ENCODE results near the gene CXCL3. TPM values are rescaled to one million over a fixed set of nuclear protein-coding genes. Genes with fewer than 3 reads are reported as not detected.

Gene CXCL3
- total and polyA plus RNA-seq, 2 donors (not counting 1 experiment from before 2014, with no cell fraction given): 0.51 to 2.5 TPM

GRCh38 chr4:74023709-74024108 lies 14.8 kb downstream of the CXCL3 start:
- no peaks in the 10 kb centered on the region for H3K9me3 ChIP-seq (ENCODE audit: control insufficient read depth, insufficient read depth, low read depth, low read length)
- no peaks in the 10 kb centered on the region for H3K79me2 ChIP-seq (ENCODE audit: control insufficient read depth, insufficient read depth, low read length)
- H2AFZ ChIP-seq (ENCODE audit: low read length): no peak overlapping the region
- no peak for TF ChIP-seq CTCF (conservative IDR thresholded peaks at IDR 0.05 in 1 of 2, IDR thresholded peaks at IDR 0.05 in 1 of 2; ENCODE audit: low read depth in 1 of 2, low read length in 2 of 2)
- no peak for TF ChIP-seq EZH2 (IDR thresholded peaks at IDR 0.05; ENCODE audit: low read length, missing control alignments)
- no peaks in the 10 kb centered on the region for H3K27me3 ChIP-seq (ENCODE audit: control insufficient read depth, insufficient read depth, low read length)
- H3K9ac ChIP-seq (ENCODE audit: insufficient read depth, low read length): no peak overlapping the region
- DNase-seq (ENCODE audit: low read depth in 2 of 2): no peak
- no peaks in the 10 kb centered on the region for H4K20me1 ChIP-seq (ENCODE audit: control insufficient read depth, extremely low read depth, insufficient read depth, low read length)
- no peaks in the 10 kb centered on the region for H3K4me1 ChIP-seq (ENCODE audit: control insufficient read depth, extremely low read depth, insufficient read depth, low read length)
- H3K4me2 ChIP-seq (ENCODE audit: extremely low read depth, insufficient read depth, low read length): no peak overlapping the region
- no peaks in the 10 kb centered on the region for H3K36me3 ChIP-seq (ENCODE audit: control insufficient read depth, insufficient read depth, low read length)
- no peak overlapping the region for H3K27ac ChIP-seq (ENCODE audit: insufficient read depth, low read length)
- no peak overlapping the region for H3K4me3 ChIP-seq (replicated peaks in 1 of 4; ENCODE audit: control extremely low read depth in 1 of 4, insufficient read depth in 1 of 4, low read depth in 3 of 4, low read length in 4 of 4)

GRCh38 chr4:74021601-74022000 lies 16.9 kb downstream of the CXCL3 start:
- Histone ChIP-seq H3K4me1 (ENCODE audit: control insufficient read depth, extremely low read depth, insufficient read depth, low read length) (no peaks in the 10 kb centered on the region), H3K79me2 (ENCODE audit: control insufficient read depth, insufficient read depth, low read length) (no peaks in the 10 kb centered on the region), H3K36me3 (ENCODE audit: control insufficient read depth, insufficient read depth, low read length) (no peaks in the 10 kb centered on the region), H3K4me2 (ENCODE audit: extremely low read depth, insufficient read depth, low read length) (no peak overlapping the region), H3K27me3 (ENCODE audit: control insufficient read depth, insufficient read depth, low read length) (no peaks in the 10 kb centered on the region), H3K27ac (ENCODE audit: insufficient read depth, low read length) (no peak overlapping the region), H3K9me3 (ENCODE audit: control insufficient read depth, insufficient read depth, low read depth, low read length) (no peaks in the 10 kb centered on the region), H2AFZ (ENCODE audit: low read length) (no peak overlapping the region), H3K9ac (ENCODE audit: insufficient read depth, low read length) (no peak overlapping the region), H4K20me1 (ENCODE audit: control insufficient read depth, extremely low read depth, insufficient read depth, low read length) (no peaks in the 10 kb centered on the region), H3K4me3 (replicated peaks in 1 of 4; ENCODE audit: control extremely low read depth in 1 of 4, insufficient read depth in 1 of 4, low read depth in 3 of 4, low read length in 4 of 4) (no peak overlapping the region)
- TF ChIP-seq EZH2 (IDR thresholded peaks at IDR 0.05; ENCODE audit: low read length, missing control alignments) (no peak), CTCF (conservative IDR thresholded peaks at IDR 0.05 in 1 of 2, IDR thresholded peaks at IDR 0.05 in 1 of 2; ENCODE audit: low read depth in 1 of 2, low read length in 2 of 2) (no peak)
- DNase-seq (ENCODE audit: low read depth in 2 of 2): no peak

GRCh38 chr4:74018771-74019170 lies 19.7 kb downstream of the CXCL3 start:
- Histone ChIP-seq H3K4me2 (ENCODE audit: extremely low read depth, insufficient read depth, low read length) (no peak overlapping the region), H2AFZ (ENCODE audit: low read length) (peak overlapping the region; percentile 24), H3K9ac (ENCODE audit: insufficient read depth, low read length) (no peak overlapping the region), H3K27me3 (ENCODE audit: control insufficient read depth, insufficient read depth, low read length) (no peaks in the 10 kb centered on the region), H3K9me3 (ENCODE audit: control insufficient read depth, insufficient read depth, low read depth, low read length) (no peaks in the 10 kb centered on the region), H4K20me1 (ENCODE audit: control insufficient read depth, extremely low read depth, insufficient read depth, low read length) (no peaks in the 10 kb centered on the region), H3K79me2 (ENCODE audit: control insufficient read depth, insufficient read depth, low read length) (no peaks in the 10 kb centered on the region), H3K36me3 (ENCODE audit: control insufficient read depth, insufficient read depth, low read length) (no peaks in the 10 kb centered on the region), H3K27ac (ENCODE audit: insufficient read depth, low read length) (no peak overlapping the region), H3K4me3 (replicated peaks in 1 of 4; ENCODE audit: control extremely low read depth in 1 of 4, insufficient read depth in 1 of 4, low read depth in 3 of 4, low read length in 4 of 4) (no peak overlapping the region), H3K4me1 (ENCODE audit: control insufficient read depth, extremely low read depth, insufficient read depth, low read length) (no peaks in the 10 kb centered on the region)
- TF ChIP-seq EZH2 (IDR thresholded peaks at IDR 0.05; ENCODE audit: low read length, missing control alignments) (no peak), CTCF (conservative IDR thresholded peaks at IDR 0.05 in 1 of 2, IDR thresholded peaks at IDR 0.05 in 1 of 2; ENCODE audit: low read depth in 1 of 2, low read length in 2 of 2) (no peak)
- DNase-seq (ENCODE audit: low read depth in 2 of 2): no peak
